Stimulated activated CD8-positive, alpha-beta memory T cell treated with anti-CD3 and anti-CD28 coated beads, Interleukin-7, amount 100 ng/mL, for 1 hour (primary cell): ENCODE data around the gene AGBL4.
"Not testable (repeated sequence)": the region's sequence is repeated elsewhere in the genome, so short reads cannot be mapped to it uniquely, and the experiment has no call there.

Experiments used
- DNase-seq, 2 donors: peaks; one replicate each; pipeline ENCODE4 v3.0.0-alpha.2; 2020; ENCODE audit warnings: low read depth in 2 of 2

The AGBL4 gene

DNA sequence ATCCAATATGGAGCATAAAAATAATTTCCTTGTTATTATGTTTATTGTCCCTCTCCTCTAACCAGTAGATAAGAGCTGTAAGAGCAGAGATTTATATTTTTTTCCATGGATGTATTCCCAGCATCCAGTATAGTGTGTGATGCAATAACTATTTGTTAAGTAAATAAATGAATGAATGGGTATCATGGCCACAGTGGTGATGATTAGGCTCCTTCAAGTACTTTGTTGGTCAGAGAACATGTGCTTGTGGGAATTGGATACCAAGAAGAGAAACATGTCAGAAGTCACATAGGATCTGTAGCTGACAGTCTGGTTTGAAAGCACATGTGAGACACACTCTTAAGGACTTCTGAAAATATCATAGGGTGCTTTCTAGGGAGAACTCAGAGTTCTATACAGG is 588.5 kb downstream of the AGBL4 start:
- no peak for DNase-seq

DNA sequence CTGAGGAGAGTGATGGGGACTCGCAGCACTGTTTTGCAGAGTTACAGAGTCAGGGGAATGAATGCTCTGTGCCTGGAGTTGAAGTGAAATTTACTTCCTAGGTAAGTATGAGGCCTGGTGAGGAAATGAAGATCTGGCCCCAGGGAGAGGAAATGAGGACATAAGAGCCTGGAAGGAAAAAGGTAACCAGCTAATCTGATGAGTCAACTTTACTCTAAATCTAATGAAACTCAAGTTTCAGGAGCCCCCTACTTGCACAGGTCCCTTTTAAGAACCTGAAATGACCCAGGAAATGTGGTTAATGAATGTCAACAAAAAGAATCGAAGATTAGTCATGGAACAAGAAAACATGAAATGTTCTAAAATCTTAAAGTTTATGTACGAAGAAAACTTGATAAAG is 599.0 kb downstream of the AGBL4 start:
- DNase-seq: no peak

DNA sequence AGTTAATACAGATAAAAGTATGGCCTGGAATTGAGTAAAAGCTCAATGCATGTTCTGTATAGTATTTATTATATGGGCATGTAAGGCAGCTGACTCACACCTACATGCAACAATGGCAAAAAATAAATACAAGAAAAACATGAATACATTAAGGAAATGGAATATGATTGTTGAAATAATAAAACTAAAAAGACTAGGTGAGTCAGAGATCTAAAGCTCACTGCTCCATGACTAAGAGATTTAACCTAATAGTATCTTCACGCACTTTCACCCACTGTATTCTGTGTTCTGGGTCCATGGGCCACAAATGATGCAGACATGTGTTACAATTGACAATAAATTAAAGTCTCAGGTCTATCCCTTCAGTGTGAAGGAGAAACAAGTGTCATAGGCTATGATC is 607.0 kb downstream of the AGBL4 start:
- DNase-seq: no peak

DNA sequence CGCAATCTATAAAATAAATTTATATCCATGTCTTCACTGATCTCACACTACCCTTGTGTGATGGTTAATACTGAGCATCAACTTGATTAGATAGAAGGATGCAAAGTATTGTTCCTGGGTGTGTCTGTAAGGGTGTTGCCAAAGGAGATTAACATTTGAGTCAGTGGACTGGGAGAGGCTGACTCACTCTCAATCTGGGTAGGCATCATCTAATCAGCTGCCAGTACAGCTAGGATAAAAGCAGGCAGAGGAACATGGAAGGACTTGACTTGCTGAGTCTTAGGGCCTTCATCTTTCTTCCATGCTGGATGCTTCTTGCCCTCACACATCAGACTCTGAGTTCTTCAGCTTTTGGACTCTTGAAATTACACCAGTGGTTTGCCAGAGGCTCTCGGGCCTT is 615.4 kb downstream of the AGBL4 start:
- no peak for DNase-seq

DNA sequence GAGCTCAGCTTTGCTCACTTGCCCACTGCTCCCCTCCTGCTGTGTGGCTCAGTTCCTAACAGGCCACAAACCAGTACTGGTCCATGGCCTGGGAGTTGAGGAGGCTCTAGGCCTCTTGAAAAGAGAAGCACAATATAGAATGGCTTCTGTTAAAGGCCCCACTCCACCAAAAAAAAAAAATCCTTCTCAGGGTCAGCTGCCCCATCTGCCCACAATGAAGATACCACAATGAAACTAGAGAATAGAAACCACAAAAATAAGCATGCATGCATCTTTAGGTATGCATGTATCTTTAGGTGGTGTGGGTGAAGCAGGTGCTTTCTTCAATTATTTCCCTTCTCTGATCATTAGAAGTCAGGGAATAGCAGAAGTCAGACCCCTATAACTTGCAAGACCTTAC is 626.7 kb downstream of the AGBL4 start:
- no peak for DNase-seq

DNA sequence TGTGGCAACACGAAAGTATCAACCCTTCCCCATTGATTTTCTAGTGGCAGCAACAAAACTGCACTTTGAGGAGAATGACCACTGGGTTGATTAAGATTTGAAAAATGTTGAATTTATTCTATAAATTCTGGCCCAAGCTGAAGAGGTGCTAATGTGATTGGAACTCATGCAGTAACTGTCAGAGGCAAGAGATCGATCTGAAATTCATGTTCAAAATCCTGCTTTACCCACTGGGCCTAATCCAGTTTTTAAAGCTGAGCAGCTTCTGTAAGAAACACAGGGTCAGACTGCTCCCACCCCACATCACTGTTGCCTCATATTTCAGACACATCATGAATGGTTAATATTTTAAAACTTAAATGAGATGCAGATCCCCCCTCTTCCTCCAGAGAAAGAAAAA is 629.6 kb downstream of the AGBL4 start:
- no peak for DNase-seq

DNA sequence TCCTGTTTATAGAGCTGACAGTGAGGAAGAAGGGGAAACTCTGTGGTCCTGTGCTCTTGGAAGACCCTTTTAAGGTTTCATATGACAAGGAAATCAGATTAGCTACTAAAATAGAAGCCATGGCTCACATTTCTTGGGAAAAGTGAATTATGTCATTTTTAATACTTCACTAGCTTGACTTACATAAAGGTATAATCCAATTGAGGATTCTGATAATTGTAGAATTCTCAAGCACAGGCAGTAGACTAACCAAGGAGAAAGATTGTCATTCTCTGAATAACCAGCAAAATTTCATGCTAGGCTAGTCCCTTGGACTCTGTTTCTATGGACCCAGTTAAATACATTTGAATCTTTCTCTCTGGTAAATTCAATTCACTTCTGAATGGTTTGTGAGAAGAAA is 634.1 kb downstream of the AGBL4 start:
- DNase-seq: no peak

DNA sequence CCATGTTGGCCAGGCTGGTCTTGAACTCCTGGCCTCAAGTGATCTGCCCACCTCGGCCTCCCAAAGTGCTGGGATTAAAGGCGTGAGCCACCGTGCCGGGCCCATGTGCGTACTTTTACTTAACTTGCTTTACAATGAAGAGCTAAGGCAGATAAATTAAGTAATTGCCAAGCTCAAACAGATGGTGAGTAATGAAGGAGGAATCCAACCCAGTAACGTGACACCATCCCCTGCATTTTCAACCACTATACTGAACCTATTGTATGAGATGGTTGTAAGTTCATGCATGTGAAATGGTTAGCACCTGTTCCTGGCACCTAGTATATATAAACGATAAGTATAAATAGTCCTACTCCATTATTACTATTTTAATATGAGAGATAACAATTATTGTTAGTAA is 659.1 kb downstream of the AGBL4 start:
- DNase-seq: no peak

DNA sequence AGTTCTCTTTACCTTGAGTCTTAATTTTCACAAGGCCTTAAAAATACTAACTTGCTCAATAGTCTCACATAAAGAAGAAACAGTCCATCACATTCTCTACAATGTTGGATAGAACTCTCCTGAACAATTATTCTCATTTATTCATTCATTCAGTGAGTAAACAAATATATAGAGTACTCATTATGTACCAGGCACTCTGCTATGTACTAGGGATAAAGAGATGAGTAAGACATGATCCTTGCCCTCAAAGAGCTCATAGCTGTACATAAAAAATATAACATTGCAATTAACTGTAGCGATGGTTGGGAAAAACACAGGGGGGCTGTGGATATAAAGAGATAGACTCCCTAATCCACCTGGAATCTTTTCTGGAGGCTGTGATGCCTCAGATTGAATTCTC is 660.1 kb downstream of the AGBL4 start:
- no peak for DNase-seq

DNA sequence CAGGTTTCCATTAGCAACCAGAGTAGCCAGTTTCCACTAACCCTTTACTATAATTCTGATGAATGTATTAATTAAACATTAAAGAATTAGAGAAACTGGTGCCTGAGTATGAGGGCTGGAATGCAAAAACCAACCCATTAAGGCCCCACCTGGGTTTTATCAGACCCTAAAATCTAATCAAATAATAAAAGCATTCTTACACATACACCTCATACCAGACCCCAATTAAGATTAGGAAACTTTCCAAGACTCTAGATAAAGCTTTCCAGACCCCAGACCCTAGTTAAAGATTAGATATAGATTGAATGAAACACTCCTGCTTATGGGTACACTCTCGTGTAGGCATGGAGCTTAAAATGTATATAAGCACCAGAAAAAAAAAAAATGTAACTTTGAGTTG is 665.7 kb downstream of the AGBL4 start:
- no peak for DNase-seq

DNA sequence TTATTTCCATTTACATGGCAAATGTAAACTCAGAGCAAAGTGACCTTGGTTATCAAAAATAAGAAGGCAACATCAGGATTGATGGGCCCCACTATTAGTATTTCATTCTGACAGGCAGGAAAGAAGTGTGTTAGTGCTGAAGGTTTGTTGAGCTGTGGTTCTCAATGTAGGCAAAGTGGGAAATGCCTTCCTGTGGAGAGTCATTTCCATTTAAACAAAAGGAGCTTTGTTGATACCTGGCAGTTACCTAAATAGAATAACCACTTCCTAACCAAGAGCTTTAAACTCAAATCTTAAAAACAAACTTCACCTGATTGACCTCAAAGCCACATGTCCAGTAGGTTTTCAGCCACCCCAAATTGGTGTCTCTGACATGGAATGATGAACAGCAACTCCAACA is 667.2 kb downstream of the AGBL4 start:
- DNase-seq: no peak

DNA sequence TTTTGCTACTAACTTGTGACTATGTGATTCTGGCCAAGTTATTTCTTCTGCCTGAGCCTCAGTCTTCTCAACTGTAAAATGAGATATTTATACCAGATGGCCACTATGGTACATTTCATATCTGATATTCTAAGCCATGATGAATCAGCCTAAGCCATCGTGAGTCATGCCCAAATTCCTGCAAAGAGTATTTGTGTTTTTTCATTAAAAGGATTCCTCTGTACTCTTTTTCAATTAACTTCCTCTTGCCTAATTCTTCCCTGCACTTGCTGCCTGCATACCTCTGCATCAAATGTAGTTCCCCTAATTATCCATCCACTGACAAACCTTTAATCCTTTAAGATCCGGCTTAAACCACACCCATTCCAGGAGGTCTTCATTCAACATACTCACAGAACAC is 672.0 kb downstream of the AGBL4 start:
- DNase-seq: no peak

DNA sequence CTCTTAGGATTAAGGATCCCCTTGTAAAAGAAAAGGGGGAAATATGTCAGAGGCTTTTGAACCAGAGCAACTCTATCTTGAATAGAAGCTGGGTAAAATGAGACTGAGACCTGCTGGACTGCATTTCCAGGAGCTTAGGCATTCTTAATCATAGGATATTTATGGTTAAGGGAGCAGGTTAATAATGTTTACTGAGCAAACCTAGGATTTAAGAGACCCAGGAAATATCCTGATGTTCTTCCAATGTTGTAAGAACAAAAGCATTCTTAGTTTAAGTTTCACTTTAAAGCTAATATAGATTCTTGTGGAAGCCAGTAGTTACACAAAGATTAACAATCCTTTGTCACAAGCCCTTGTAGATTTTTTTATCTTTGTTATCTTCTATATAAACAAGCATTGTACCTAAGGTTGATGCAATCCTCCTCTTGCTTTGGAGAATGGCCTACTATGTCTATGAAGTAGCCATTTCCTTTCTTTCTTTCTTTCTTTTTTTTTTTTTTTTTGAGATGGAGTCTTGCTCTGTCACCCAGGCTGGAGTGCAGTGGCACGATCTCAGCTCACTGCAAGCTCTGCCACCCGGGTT is 676.9 kb downstream of the AGBL4 start:
- no peak for DNase-seq

DNA sequence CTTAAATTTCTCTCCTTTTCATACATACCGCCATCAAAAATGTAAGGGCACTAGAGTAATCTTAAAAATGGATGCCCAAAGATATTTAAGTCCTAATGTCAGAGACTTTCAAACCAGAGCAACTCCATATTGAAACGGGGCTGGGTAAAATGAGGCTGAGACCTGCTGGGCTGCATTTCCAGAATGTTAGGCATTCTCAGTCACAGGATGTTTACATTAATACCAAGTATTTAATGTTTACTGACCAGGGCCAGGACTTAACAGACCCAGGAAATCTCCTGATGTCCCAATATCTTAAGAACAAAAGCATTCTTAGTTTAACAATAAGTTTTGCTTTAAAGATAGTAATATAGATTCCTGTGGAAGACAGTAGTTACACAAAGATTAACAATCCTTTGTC is 683.2 kb downstream of the AGBL4 start:
- DNase-seq: no peak

DNA sequence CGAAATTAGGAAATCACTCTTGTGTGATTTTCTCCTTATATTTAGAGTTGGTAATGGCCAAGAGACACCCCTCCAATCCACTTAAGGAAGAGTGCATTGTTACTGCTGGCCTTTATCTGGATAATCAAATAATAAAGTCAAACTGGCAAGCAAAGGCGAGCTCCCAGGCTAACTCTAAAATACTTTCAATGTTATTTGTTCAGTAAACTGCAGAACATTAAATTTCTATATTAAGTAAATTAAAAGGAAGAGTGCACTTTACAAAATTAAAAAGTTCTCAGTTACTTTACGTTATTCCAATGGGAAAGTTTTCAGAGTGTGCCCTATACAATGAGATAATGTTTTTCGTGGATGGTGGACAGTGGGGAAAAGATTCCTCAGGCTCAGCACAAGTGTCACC is 684.7 kb downstream of the AGBL4 start:
- DNase-seq: no peak

DNA sequence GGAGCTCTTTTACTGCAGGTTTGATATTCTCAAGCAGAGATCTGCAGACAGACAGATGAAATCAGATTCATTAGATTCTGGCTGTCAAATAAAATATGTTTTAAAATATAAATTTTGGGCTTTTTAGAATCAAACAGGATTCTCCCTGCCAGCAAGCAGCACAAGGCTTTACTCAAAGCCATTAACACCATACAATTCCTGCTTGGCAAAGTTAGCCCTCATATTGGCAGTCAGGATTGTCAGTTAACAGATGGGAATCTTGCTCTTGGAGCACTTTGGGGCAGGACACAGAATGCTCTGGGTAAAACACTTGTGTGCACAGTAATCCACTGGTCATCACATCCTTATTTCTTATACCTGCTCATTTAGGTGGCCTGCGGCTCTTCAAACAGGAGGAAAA is 686.5 kb downstream of the AGBL4 start:
- DNase-seq: no peak

DNA sequence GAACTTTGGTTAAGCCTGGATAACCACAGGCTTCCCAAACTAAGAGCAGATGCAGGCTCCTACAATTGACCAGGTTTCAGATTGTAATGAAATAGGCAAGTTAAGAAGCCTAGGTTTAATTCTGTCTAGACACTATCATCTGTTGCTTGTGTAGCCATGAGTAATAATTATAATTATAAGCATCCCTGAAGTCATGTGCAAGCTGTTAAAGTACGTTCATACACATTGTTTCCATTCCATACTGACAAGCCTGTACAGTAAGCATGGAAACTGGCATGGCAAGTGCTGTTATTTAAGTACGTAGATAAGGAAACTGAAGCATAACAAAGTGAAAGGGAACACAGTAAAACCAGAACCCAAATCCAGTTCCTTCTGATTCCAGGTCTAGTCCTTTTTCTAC is 689.8 kb downstream of the AGBL4 start:
- DNase-seq: no peak

DNA sequence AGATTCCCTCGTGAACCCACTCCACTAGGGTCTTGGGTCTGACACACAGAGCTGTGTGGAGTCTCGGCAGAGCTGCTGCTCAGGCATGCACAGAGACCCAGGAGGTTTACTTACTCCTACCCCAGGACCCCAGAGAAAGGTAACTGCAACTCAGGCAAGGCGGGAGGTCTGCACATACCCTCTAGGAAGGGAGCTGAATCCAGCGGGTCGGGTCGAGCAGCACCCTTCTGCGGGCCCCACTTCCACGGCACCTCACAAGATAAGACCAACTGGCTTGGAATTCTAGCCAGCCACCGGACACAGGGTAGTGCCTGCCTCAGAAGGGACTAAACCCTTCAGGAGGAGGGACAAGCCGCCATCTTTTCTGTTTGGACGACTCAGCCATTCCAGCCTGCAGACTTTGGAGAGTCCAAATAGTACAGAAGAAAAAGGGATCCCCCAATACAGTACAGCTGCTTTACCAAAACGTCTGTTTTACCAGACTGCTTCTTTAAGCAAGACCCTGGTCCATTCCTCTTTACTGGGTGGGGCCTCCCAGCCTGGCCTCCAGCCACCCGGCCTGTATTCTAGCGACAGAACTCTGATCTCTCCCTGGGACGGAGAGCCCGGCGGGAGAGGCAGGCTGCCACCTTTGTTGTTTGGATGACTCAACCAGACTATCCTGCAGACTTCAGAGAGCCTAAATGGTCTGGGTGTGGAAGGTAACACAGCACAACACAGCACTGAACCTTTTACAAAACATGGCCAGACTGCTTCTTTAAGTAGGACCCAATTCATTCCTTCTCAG is 692.5 kb downstream of the AGBL4 start:
- no peak for DNase-seq

DNA sequence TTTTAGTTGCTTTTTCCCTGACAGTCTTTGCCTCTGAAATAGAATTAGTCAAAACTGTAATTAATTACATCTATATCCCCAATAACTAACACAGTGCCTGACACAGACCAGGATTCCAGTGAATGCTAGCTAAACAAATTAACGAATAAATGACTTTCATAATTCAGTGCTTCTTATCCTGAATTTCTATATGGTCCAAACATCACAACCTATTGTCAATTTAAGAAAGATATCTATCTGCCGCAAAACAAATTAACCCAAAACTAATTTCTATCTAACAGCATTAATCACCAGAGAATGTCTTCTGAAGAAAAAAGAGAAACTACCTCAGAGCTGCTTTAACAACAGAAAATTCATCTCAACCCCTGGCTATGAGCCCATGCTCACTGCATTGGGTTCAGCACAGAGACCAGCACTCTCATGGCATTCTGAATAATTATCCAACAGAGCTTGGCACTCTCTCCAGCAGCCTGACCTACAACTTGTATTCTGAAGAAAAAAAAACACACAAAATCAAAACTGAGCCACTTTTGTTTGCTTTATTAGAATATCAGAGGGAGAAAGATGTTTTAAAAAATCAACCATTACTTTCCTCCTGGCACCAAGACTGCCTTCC is 699.7 kb downstream of the AGBL4 start:
- DNase-seq: no peak

DNA sequence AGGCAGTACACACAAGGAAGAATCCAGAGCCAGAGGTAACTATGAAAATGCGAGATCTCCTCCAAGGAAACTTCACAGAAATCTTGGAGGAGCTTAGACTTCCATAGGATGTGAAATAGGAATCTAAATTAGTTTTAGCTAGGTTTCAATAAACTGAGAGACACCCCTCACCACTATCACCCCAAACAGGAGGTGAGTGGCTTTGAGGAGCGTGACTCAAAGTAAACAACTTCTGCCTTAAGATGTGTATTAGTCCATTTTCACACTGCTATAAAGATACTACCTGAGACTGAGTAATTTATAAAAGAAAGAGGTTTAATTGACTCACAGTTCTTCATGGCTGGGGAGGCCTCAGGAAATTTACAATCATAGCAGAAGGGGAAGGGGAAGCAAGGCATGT is 703.3 kb downstream of the AGBL4 start:
- DNase-seq: not testable (repeated sequence)

DNA sequence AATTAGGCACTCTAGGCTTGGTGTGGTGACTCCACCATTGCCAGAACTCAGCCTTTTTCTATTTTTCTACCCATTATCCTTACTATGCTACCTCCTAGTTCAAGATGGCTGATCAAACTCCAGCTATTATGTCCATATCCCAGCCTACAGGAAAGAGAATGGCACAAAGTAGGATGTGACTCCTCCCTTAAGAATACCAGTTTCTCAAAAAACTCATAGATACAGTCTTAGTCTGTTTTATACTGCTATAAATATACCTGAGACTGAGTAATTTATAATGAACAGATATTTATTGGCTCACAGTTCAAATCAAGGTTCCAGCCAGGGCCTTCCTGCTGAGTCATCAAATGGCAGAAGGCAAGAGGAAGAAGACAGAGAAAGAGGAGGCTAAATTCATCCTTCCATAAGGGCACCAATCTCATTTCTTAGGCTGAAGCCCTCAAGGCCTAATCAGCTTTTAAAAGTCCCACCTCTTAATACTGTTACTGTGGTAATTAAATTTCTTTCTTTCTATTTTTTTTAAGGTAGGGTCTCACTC is 704.3 kb downstream of the AGBL4 start:
- DNase-seq: no peak

DNA sequence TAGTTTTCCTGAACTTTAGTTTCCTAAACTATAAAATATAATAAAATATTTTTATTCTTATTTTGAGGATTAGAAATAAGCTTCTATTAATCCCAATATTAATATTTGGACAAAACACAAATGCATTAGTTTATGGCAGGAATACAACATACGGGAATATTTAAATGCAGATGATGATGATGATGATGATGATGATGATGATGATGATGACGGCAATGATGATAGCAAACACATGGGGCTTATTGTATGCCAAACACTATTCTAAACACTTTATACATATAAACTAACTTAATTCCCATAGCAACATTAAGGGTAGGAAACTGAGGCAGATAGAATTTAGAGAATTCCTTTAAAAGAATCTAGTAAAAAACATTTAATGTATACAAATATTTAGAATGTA is 705.5 kb downstream of the AGBL4 start:
- no peak for DNase-seq

DNA sequence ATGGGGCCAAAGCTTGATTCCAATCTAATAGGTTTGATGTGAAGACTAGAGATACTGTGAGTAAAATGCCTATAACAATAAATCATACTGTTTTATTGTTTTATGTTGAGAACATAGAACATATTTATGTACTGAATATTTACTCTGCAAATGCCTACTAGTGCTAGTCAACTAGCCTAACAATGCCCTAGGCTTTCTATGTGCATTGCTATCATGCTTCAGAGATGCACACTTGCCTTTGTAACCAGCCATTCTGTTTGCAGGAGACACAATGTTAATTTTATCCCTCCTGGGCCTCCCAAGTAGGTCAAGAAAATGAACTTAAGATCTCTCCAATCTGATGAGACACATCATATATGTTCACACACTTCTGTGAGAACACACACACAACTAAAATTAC is 716.3 kb downstream of the AGBL4 start:
- no peak for DNase-seq
